Chondrocyte (in vitro differentiated cells): ENCODE data around the gene DCUN1D3. TPM values are rescaled to one million over a fixed set of nuclear protein-coding genes. Genes with fewer than 3 reads are reported as not detected.
"Not testable (repeated sequence)": the region's sequence is repeated elsewhere in the genome, so short reads cannot be mapped to it uniquely, and the experiment has no call there.

ENCODE experiments used
- DNase-seq: peaks from one replicate; pipeline ENCODE4 v3.0.0; 2021; ENCODE audit warnings: mixed read lengths, low spot score
- H3K27ac Mint-ChIP-seq: one replicate; pipeline ENCODE4 v1.8.0; 2021; ENCODE audit warnings: mild to moderate bottlenecking, moderate library complexity, mixed read lengths; ENCODE audit not compliant: unreplicated experiment
- H3K27me3 Mint-ChIP-seq: 2 replicates; pipeline ENCODE4 v1.8.0; 2021; ENCODE audit warnings: low read depth, mixed read lengths
- H3K36me3 Mint-ChIP-seq: 2 replicates; pipeline ENCODE4 v1.8.0; 2021; ENCODE audit warnings: low read depth, mixed read lengths
- H3K4me1 Mint-ChIP-seq: 2 replicates; pipeline ENCODE4 v1.8.0; 2021; ENCODE audit warnings: low read depth, mild to moderate bottlenecking, mixed read lengths
- H3K4me3 Mint-ChIP-seq: one replicate; pipeline ENCODE4 v1.8.0; 2021; ENCODE audit warnings: mild to moderate bottlenecking, moderate library complexity, mixed read lengths; ENCODE audit not compliant: unreplicated experiment
- H3K9me3 Mint-ChIP-seq: 2 replicates; pipeline ENCODE4 v1.8.0; 2021; ENCODE audit warnings: low read depth, mixed read lengths
- CTCF ChIP-seq: fragments of 200-600 bp; sonication (generic); IDR thresholded peaks from 2 replicates; pipeline ENCODE4 v1.5.0; 2021; ENCODE audit warnings: antibody characterized with exemption, mild to moderate bottlenecking, moderate library complexity
- total RNA-seq: library from RNA; stranded (reverse); gene quantifications from 3 replicates; pipeline ENCODE4 v1.2.1, GENCODE V29; 2021

The DCUN1D3 gene
- total RNA-seq, 1 donor from 2014 or later = 44.4 TPM

GRCh38 chr16:20938426-20938825 lies 38.3 kb upstream of the DCUN1D3 start:
- H3K4me3 Mint-ChIP-seq = no peak overlapping the region
- no peaks in the 10 kb centered on the region for H3K9me3 Mint-ChIP-seq
- no peaks in the 10 kb centered on the region for H3K36me3 Mint-ChIP-seq
- DNase-seq = no peak
- peaks cover 5% of the 10 kb centered on the region for H3K4me1 Mint-ChIP-seq
- H3K27me3 Mint-ChIP-seq = no peaks in the 10 kb centered on the region
- TF ChIP-seq CTCF = no peak
- H3K27ac Mint-ChIP-seq = peak overlapping the region; percentile 27

GRCh38 chr16:20937736-20938135 lies 37.6 kb upstream of the DCUN1D3 start:
- H3K36me3 Mint-ChIP-seq = no peaks in the 10 kb centered on the region
- TF ChIP-seq CTCF = no peak
- peaks cover 5% of the 10 kb centered on the region for H3K4me1 Mint-ChIP-seq
- no peak overlapping the region for H3K4me3 Mint-ChIP-seq
- H3K9me3 Mint-ChIP-seq = no peaks in the 10 kb centered on the region
- H3K27me3 Mint-ChIP-seq = no peaks in the 10 kb centered on the region
- peak; percentile 34 for DNase-seq
- H3K27ac Mint-ChIP-seq = no peak overlapping the region

- H3K4me3 Mint-ChIP-seq = no peak overlapping the region
- no peak for TF ChIP-seq CTCF
- DNase-seq = no peak
- H3K4me1 Mint-ChIP-seq = peaks cover 30% of the 10 kb centered on the region
- H3K36me3 Mint-ChIP-seq = no peaks in the 10 kb centered on the region
- H3K27me3 Mint-ChIP-seq = no peaks in the 10 kb centered on the region
- H3K9me3 Mint-ChIP-seq = no peaks in the 10 kb centered on the region
- H3K27ac Mint-ChIP-seq = no peak overlapping the region
Measured at GRCh38 chr16:20933589-20933988, 33.4 kb upstream of the DCUN1D3 start.

GRCh38 chr16:20931066-20931600 lies 31.0 kb upstream of the DCUN1D3 start:
- no peak for TF ChIP-seq CTCF
- no peaks in the 10 kb centered on the region for H3K27me3 Mint-ChIP-seq
- no peak for DNase-seq
- no peak overlapping the region for H3K4me3 Mint-ChIP-seq
- H3K27ac Mint-ChIP-seq = peak overlapping the region; percentile 83
- H3K36me3 Mint-ChIP-seq = no peaks in the 10 kb centered on the region
- peaks cover 27% of the 10 kb centered on the region for H3K4me1 Mint-ChIP-seq
- no peaks in the 10 kb centered on the region for H3K9me3 Mint-ChIP-seq

- peaks cover 2% of the 10 kb centered on the region for H3K36me3 Mint-ChIP-seq
- H3K4me1 Mint-ChIP-seq = peaks cover 27% of the 10 kb centered on the region
- DNase-seq = no peak
- no peak overlapping the region for H3K4me3 Mint-ChIP-seq
- peak overlapping the region; percentile 84 for H3K27ac Mint-ChIP-seq
- TF ChIP-seq CTCF = no peak
- no peaks in the 10 kb centered on the region for H3K27me3 Mint-ChIP-seq
- no peaks in the 10 kb centered on the region for H3K9me3 Mint-ChIP-seq
Measured at GRCh38 chr16:20930365-20930690, 30.2 kb upstream of the DCUN1D3 start.

- H3K27me3 Mint-ChIP-seq, H3K4me3 Mint-ChIP-seq, H3K9me3 Mint-ChIP-seq, H3K36me3 Mint-ChIP-seq, DNase-seq: not testable (repeated sequence)
- peak overlapping the region; percentile 84 for H3K27ac Mint-ChIP-seq
- peaks cover 27% of the 10 kb centered on the region for H3K4me1 Mint-ChIP-seq
Measured at GRCh38 chr16:20929676-20930364, 29.7 kb upstream of the DCUN1D3 start.
